Measurements from ENCODE around the gene MRGPRF.
"Not testable (repeated sequence)": the region's sequence is repeated elsewhere in the genome, so short reads cannot be mapped to it uniquely, and the experiment has no call there.

The MRGPRF gene

DNA sequence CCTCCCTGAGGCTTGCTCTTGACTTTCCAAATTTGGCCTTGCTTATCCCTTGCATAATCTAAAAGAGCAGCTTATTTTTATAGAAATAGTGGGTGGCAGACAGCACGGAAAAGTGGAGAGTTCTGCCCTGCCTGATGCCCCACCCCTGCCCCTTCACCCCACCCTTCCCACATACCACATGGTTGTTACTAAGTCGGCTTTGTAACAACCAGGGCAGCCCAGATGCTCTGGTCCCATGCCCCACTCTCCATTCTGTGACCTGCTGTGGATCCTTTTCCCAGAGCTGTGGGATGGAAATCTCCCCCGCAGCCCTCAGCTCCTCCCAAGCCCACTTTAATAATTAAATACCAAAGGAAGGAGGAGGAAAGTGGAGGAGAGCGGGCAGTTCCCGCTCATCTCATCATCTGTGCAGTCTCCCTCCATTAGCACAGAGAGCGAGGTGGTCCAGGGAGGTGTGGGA lies 10.9 kb downstream of the MRGPRF start:
- no peak for DNase-seq

DNA sequence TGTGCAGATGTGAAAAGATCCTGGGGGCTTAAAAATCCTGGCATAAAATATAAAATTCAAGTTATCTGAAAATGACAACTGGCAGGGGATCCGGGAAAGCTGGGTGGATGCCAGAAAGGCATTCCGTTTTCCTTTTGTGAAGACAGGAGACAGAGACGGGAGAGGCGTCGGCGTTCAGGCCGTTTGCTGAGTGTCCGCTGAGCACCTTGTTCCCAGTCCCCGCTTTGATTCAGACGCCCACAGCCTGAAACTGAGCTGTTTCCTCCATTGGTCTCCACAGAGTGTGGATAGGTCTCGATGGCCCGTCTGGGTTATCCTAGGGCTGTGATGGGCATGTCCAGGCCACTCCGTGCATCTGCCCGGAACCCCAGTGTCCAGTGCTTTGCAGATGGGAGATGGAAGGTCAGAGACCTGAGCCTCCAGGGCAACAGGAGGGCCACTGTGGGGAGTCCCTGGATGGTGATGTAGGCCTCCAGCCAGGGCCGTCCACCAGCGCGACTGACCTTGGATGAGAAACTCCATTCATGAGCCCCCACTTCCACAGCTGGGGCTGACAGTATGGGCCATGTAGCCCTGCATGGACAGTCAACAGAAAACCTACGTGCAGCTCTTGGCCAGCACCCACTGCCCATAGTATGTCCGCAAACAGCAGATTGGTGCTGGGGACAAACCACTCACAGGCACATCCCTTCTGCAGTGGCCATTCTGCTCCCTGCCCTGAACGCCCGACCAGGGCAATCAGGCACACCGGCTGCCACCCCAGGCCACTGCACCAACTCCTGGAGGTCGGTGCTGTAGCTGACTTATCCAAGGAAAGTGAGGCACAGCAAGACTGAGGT lies 11.6 kb downstream of the MRGPRF start:
- DNase-seq: no peak

DNA sequence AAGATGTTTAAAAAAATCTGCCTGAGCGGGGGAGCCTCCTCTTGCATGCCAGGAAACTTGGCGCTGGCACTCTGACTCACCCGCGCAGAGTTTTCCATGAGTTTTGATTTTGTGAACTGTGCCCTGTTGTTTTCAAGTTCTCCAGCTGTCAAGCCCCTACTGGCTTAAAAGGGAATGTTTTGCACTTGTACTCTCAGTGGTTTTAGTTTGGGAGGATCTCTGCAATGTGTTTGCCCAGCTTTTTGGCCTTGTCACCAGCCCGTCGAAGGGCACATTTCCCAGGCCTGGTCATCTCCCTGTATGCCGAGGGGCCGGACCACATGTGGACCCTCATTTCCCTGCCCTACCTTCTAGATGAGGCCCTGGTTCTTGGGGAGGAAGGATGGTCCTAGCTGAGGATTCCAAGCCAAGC lies 12.2 kb downstream of the MRGPRF start:
- DNase-seq: peak; percentile 10

DNA sequence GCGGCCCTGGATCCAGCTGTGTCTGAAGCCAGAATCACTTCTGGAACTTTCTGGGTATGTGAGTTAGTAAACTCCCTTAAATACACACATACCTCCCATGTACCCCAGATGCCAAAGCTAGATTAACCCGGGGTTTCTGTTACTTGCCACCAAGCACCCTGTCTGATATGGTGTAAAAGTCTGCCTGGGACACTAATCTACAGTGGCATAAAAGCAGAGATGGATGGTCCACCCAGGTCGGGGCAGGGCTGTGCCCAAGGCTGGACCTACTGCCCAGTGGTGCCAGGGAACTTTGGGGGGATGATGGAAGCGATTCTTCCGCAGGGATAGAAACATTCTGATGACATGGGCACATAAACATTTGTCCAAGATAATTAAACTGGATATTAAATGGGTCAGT lies 12.7 kb downstream of the MRGPRF start:
- no peak for DNase-seq

DNA sequence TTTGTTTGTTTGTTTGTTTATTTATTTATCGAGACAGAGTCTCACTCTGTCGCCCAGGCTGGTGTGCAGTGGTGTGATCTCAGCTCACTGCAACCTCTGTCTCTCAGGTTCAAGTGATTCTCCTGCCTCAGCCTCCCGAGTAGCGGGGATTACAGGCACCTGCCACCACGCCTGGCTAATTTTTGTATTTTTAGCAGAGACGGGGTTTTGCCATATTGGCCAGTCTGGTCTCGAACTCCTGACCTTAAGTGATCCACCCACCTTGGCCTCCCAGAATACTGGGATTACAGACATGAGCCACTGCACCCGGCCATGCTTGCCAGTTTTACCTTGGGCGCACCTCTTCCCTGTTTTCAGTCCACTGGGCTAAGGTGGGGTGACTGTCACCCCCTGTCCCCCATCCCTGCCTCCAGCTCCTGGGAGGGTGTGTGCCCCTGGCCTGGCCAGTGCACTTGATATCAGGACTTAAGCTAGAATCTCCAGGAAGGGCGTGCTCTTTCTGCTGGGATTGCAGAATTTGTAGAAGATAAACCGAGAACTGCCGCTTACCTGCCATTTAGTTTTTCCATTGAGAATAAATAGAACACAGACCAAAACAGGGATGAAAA lies 13.2 kb downstream of the MRGPRF start:
- not testable (repeated sequence) for DNase-seq

DNA sequence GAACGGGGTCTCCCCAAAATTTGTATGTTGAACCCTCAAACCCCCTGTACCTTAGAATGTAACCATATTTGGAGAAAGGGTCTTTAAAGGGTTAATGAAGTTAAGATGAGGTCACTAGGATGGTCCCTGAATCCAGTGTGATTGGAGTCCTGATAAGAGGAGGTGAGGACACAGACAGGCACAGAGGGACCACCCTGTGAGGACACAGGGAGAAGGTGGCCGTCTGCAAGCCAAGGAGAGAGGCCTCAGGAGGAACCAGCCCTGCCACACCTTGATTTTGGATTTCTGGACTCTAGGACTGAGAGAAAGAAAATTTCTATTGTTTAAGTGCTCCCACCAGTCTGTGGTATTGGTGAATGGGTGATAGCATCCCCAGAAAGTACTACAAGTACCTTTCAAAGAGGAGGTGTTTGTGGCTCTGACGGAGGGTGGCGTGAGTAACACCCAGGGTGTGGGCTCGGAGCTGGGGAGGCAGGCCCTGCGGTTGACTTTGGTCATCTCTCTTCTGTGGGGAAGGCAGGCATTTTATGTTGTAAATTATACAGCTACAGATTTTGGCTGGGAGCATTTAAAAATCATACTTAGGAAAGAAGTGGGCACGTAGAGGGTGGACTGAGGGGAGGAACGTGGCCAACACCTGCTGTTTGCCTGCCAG lies 13.8 kb downstream of the MRGPRF start:
- DNase-seq: no peak

DNA sequence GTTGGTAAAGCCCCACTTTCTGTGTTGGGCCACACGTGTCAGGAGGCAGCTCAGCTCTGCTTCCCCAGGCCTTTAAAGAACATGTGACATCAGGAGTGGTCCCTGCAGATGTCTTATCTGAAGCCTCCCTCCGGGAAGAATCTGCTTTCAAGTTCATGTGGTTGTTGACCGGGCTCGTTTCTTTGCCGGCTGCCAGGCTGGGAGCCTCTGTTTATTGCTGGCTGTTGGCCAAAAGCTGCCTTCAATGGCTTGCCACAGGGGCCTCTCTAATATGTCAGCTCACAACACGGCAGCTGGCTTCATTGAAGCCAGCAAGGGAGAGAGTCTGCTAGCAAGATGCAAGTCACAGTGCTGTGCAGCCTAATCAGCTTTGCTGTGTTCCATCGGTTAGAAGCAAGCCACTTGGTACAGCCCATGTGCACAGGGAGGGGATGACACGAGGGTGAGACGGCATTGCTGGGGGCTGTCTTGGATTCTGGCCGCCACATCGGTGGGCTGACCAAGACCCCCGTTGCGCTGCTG lies 14.6 kb downstream of the MRGPRF start:
- peak; percentile 93 for DNase-seq

DNA sequence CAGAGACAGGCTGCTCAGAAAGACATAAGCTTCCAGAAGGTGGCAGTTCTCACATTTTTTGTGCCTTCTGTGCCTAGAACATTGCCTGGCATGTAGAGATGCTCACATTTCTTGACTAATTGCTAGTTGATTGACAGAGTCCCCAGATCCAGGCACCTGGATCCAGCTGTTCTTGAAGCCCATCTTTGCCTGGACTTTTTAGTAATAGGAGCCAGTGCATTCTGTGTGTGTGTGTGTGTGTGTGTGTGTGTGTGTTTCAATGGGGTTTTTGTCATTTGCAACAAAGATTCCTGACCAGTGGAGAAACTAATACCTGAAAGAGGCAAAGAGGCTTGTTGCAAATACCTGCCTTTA lies 15.1 kb downstream of the MRGPRF start:
- DNase-seq: no peak

DNA sequence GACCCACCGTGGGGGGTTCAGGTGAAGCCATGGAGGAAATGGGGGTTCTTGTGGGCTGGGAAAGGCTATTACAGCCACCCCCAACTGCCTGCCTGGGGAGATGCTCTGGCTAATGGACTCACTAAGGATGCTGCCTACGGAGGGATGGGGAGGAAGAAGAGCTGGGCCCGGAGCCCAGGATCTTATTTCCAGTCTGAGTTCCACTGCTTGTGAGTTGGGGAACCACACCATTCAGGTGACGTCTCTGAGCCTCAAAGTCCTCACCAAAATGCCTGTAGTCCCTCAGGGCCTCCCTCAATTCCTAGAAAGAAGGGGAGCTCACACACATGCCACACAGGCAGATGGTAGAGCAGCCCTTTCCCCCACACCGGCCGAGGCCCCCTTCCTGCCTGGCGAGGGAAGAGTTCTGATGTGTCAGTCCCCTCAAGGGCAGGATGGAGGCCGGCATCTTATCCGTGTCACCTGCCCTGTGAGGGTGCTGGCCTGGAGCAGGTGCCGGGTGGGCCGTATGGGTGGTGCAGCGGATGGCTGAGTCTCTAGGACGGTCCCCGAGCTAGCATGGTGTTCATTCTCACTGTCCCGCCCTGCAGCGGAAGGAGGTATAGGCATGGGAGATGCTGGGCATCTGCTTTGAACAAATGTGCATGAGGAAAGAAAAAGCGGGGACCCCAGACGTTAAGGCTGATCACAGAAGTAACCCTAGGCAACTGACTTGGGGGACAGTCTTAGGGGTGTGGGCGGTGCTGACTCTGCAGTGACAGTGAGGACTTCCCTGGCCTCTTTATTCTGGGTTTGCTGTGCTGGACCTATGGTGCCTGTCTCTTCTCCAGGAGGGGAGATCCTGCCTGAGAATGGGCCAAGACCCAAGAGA lies 15.7 kb downstream of the MRGPRF start:
- no peak for DNase-seq

DNA sequence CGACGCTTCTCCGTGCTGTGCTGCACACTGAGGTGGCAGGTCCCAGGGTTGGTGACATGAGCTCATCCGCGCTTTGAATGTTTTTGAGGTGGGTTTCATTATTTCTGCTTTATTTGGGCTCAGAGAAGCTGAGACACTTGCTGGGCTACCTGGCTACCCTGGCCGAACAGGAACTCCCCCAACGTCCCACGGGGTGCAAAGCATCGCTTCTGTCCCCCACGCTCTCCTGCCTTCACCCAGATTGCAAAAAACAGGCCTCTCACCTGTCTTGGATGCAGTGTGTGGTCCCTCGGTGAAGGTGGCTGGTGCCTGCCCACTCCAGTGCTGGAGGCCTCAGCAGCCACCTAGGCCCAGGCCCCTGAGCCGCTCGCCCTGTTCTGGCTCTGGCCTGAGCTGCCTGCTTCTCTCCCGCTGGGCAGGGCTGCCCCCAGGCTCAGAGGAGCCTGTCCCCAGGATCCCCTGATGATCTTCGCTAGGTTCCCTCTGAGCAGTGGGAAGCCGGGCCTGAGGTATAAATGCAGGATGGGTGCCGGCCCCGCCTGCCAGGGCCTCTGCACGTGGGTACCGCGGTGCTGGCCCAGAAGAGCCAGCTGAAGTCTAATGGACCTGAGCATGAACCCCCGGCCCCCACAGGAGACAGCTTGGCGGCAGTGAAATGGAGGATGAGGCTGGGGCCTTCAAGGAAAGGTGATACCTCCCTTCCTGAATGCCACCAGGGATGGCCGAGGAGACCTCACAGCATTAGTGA lies 16.5 kb downstream of the MRGPRF start:
- no peak for DNase-seq

DNA sequence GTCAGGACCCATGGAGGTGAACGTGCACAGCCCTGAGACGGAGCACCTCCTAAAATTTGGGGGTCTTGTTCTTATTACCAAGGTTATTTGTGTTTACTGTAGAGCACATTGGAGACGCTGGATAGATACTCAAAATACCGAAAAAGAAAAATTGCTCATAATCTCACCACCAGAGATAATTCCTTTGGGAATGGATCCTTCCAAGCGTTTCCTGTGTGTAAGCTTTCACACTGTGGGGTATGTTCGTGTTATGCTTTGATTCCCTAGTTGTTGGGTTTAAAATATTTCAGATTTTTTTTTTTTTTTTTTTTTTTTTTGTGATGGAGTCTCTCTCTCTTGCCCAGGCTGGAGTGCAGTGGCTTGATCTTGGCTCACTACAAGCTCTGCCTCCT lies 18.2 kb downstream of the MRGPRF start:
- DNase-seq: no peak

DNA sequence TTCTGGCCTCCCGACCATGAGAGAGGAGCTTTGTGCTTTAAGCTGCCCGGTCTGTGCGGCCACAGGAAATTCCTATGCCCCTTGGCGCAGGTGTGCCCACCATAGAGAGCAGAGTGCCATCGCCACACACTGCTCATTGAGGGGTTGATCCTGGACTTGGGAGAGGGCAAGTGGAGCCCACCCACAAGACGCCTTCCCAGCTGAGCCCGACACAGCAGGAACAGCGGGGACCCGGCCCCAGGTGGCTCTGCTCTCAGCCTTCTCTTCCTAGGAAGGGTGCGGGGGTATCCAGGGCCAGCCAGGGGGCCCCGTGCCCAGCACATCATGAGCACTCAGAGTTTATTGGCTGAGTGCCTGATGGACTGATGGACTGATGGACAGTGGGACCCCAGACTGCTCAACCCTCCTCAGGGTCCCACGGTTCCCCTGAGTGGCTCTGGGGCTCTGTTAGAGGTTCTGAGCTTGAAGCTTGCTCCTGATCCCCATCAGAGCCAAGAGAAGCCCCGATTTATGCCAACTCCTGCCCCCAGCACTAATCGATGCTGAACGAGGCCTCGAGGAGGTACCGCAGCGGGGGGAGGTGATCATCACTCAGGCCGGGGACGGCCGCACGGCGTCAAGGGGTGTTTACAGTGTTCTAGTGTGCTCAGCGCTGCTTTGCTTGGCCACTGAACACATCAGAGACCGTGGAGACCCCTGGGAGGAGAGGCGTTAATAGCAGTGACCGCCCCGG lies 18.7 kb downstream of the MRGPRF start:
- DNase-seq: no peak

DNA sequence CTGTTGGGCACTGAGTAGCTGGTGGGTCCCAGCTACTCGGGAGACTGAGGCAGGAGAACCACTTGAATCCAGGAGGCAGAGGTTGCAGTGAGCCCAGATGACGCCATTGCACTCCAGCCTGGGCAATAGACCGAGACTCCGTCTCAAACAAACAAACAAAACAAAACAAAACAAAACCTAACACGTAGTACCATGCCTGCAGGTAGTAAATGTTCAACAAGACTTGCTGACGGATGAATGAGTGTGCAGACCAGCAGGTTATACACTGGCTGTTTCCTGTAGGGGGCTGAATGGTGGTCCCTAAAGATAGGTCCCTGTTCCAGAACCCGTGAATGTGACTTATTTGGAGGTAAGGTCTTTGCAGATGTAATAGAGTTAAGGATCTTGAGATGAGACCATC lies 19.5 kb downstream of the MRGPRF start:
- DNase-seq: no peak

DNA sequence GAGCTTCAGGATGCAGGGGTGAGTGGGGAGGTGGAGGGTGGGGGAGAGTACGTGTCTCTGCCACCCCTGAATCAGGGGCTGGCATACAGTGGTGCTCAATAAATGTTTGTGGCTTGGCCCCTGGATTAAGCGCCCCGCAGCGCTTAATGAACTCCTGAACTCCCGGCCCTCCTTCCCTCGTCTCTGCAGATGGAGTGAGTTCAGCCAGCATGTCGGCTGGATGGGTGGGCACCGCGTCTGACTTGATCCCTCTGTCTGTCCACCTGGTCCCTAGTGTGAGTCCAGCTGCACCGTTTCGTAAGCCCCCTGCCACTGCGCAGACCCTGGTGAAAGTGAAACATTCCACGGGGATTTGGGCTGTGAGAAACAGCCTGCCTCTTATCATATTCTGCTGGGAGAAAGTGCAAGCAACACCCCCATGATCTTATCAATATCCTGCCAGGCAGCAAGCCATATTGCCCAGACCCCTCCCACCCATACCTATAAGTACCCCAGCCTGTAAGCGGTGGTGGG lies 20.2 kb downstream of the MRGPRF start:
- DNase-seq: no peak

DNA sequence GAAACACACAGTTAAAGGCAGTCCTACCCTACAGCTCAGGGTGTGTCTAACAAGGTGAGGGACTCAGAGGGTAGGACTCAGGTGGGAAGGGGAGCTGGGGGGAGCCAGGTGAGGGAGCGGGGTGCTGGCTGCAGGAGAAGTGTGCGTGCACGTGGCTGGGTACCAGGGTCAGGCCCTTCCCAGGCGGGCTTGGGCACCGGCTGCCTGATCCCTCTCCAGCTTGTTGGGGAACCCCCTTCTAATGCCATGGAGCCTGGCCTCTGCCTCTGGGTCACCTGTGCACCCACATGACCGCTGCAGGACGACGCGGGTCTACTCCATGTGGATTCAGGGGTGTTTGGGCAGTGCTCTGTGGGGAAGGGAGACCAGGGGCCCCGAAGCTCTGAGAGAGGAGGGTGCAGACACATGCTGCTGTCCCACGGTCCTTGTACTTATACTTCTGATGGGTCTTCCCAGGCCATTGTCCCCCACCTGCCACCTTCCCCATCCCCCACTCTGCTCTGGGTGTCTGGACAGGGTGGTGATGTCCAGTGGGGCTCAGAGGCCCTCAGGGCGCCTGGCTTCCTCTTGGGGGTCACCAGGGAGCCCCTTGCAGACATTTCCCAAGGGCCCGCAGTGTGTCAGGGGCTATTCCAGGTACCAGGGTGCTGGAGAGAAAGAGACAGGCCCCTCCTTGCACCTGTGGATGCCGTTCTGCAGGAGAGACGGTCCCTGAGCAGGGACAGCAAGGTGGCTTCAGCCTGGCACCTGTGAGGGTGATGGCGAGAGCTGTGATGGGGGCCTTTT lies 21.9 kb downstream of the MRGPRF start:
- no peak for DNase-seq

DNA sequence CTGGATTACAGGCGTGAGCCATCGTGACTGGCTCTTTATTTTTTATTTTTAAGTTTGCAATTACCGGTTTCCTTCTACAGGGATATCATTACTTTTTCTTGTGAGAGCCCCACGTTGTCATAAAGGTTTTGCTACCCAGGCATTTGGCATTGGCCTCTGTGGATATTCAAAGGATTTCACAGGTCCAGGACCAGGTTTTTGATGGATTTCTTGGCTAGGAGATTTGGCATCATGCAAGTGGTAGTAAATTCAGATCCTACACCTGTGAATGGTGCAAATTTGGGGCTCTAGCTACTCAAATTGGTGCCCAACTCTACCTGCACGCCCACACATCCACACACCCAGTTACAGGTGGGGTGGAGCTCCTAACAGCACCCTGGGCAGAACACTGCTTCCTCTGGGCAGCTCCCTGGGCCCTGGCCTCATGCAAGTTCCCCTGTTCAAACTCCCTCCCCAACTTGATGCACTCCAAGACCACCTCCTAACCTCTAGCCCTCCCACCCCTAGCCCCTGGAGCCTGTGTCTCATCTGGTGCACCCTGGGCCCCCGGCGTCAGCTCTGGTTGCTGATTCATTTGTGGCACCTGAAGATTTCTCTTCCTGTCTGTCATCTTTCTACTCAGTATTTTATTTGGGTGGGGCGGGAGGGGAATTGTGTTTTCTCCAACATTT lies 23.0 kb downstream of the MRGPRF start:
- DNase-seq: no peak

DNA sequence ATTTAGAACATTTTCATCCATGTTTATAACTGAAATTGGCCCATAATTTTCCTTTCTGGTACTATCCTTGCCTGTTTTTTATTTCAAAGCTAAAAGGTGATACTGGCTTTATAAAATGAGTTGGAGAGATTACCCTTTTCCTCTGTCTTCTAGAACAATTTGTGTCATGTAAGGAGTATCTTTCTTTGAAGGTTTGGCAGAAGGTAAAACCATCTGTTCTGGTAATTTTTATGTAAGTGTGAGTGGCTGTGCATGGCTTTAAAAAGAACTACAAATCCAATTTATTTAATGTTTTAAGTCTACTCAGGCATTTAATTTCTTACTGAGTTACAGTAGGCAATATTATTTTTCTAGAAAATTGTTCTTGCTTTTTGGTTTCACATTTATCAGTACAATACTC lies 24.6 kb downstream of the MRGPRF start:
- DNase-seq: no peak

DNA sequence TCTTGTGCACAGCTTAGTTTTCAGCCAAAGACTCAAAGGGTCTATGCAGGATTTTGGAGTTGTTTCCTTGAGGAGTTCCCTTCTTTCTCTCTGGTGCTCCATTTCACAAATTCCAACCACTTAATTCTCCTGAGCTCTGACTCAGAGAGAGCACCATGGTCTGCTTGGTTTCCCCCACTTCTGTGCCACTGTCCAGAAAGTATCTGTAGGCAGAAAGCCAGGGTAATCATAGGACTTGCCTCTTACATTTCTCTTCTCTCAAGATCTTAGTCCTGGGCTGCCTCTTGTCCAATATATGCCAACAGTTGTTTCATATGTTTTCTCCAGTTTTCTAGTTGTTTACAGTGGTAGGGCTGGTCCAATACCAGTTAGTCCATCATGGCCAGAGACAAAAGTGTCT lies 25.8 kb downstream of the MRGPRF start:
- no peak for DNase-seq

DNA sequence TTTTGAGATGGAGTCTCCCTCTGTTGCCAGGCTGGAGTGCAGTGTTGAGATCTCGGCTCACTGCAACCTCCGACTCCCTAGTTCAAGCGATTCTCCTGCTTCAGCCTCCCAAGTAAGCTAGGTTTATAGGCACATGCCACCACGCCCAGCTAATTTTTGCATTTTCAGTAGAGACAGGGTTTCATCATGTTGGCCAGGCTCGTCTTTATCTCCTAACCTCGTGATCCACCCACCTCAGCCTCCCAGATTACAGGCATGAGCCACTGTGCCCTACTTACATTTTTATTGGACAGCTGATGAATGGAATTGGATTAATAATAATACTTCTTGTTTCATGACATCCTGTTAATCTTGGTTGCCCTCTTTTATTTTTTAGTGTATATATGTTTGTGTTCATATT lies 29.2 kb downstream of the MRGPRF start:
- no peak for DNase-seq

DNA sequence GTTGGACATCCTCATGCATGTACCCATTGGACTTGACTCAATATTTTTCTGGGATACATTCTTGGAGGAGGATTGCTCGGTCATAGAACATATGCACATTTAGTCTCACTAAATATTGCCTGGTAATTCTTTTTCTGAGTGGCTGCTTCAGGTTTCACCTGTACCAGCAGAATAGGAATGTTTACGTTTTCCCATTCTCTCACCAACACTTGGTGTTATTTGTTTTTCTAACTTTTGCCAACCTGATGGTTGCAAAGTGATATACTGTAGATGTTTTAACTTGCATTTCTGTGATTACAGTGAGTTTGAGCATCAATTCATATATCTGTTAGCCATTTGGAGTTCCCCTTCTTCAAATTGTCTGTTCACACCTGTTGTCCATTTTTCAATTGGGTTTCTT lies 30.9 kb downstream of the MRGPRF start:
- DNase-seq: no peak

Measured in NCI-H345 (cell line).